H9 (cell line): Measurements from ENCODE around the gene UGT3A1. TPM values are rescaled to one million over a fixed set of nuclear protein-coding genes. Genes with fewer than 3 reads are reported as not detected.

Experiments
- DNase-seq: peaks from one replicate; pipeline ENCODE4 v3.0.0-alpha.2; 2017
- H2AFZ ChIP-seq: one replicate; pipeline ENCODE4 v1.6.1; 2013; ENCODE audit warnings: mild to moderate bottlenecking, low read length, control low read depth, moderate library complexity
- H2AK5ac ChIP-seq: 2 replicates; pipeline ENCODE4 v1.6.1; 2013; ENCODE audit warnings: low read length, control low read depth, mixed read lengths; ENCODE audit not compliant: insufficient read length
- H2BK120ac ChIP-seq: one replicate; pipeline ENCODE4 v1.6.1; 2013; ENCODE audit warnings: low read depth, mild to moderate bottlenecking, low read length, control low read depth, inconsistent platforms; ENCODE audit not compliant: poor library complexity, severe bottlenecking
- H2BK12ac ChIP-seq: 2 replicates; pipeline ENCODE4 v1.6.1; 2013; ENCODE audit warnings: low read length, control low read depth, mixed read lengths, low read depth; ENCODE audit not compliant: insufficient read length
- H2BK15ac ChIP-seq: 2 replicates; pipeline ENCODE4 v1.6.1; 2013; ENCODE audit warnings: low read depth, low read length, control low read depth
- H2BK20ac ChIP-seq: one replicate; pipeline ENCODE4 v1.6.1; 2013; ENCODE audit warnings: low read depth, mild to moderate bottlenecking, low read length, control low read depth, inconsistent platforms; ENCODE audit not compliant: poor library complexity, severe bottlenecking
- H2BK5ac ChIP-seq: 2 replicates; pipeline ENCODE4 v1.6.1; 2013; ENCODE audit warnings: low read length, control low read depth, mixed read lengths; ENCODE audit not compliant: insufficient read length
- H3K14ac ChIP-seq: 2 replicates; pipeline ENCODE4 v1.6.1; 2013; ENCODE audit warnings: low read length, control low read depth; ENCODE audit not compliant: insufficient read depth
- H3K18ac ChIP-seq: 2 replicates; pipeline ENCODE4 v1.6.1; 2013; ENCODE audit warnings: low read depth, mild to moderate bottlenecking, mixed read lengths, low read length, control low read depth; ENCODE audit not compliant: insufficient read length
- H3K23ac ChIP-seq: 2 replicates; pipeline ENCODE4 v1.6.1; 2013; ENCODE audit warnings: low read length, control low read depth, mixed read lengths, low read depth; ENCODE audit not compliant: insufficient read length
- H3K23me2 ChIP-seq: 2 replicates; pipeline ENCODE4 v1.6.1; 2013; ENCODE audit warnings: low read depth, mild to moderate bottlenecking, mixed read lengths, low read length, control low read depth; ENCODE audit not compliant: insufficient read length, poor library complexity, severe bottlenecking
- H3K27ac ChIP-seq: 2 replicates; pipeline ENCODE4 v1.5.1; 2013; ENCODE audit warnings: low read length, control low read depth, mixed read lengths, low read depth; ENCODE audit not compliant: insufficient read length
- H3K27me3 ChIP-seq: 2 replicates; pipeline ENCODE4 v1.6.1; 2013; ENCODE audit warnings: low read length, control low read depth, inconsistent platforms; ENCODE audit not compliant: insufficient read depth
- H3K4ac ChIP-seq: 2 replicates; pipeline ENCODE4 v1.6.1; 2013; ENCODE audit warnings: low read depth, mild to moderate bottlenecking, control low read depth, inconsistent platforms, low read length, moderate library complexity
- H3K4me1 ChIP-seq: 2 replicates; pipeline ENCODE4 v1.6.1; 2013; ENCODE audit warnings: low read length, control low read depth, inconsistent platforms; ENCODE audit not compliant: insufficient read depth
- H3K4me2 ChIP-seq: 2 replicates; pipeline ENCODE4 v1.6.1; 2013; ENCODE audit warnings: low read length, control low read depth, mixed read lengths; ENCODE audit not compliant: insufficient read length, insufficient read depth
- H3K56ac ChIP-seq: 2 replicates; pipeline ENCODE4 v1.6.1; 2013; ENCODE audit warnings: low read depth, mild to moderate bottlenecking, mixed read lengths, low read length, control low read depth; ENCODE audit not compliant: insufficient read length
- H3K79me1 ChIP-seq: 2 replicates; pipeline ENCODE4 v1.6.1; 2013; ENCODE audit warnings: low read depth, mild to moderate bottlenecking, moderate library complexity, low read length, control low read depth, inconsistent platforms; ENCODE audit not compliant: insufficient read depth, poor library complexity, severe bottlenecking
- H3K79me2 ChIP-seq: 2 replicates; pipeline ENCODE4 v1.6.1; 2013; ENCODE audit warnings: low read length, control low read depth, inconsistent platforms; ENCODE audit not compliant: insufficient read depth
- H3K9ac ChIP-seq: 2 replicates; pipeline ENCODE4 v1.6.1; 2013; ENCODE audit warnings: low read length, control low read depth, mixed read lengths; ENCODE audit not compliant: insufficient read length; ENCODE audit errors: extremely low read depth
- H3K9me3 ChIP-seq: one replicate; pipeline ENCODE4 v1.6.1; 2013; ENCODE audit warnings: low read depth, low read length, inconsistent platforms; ENCODE audit not compliant: control insufficient read depth
- H3T11ph ChIP-seq: one replicate; pipeline ENCODE4 v1.6.1; 2013; ENCODE audit warnings: mild to moderate bottlenecking, low read length, control low read depth, inconsistent platforms
- H4K20me1 ChIP-seq: one replicate; pipeline ENCODE4 v1.6.1; 2013; ENCODE audit not compliant: control insufficient read depth, insufficient read length, insufficient read depth
- H4K5ac ChIP-seq: 2 replicates; pipeline ENCODE4 v1.6.1; 2013; ENCODE audit warnings: low read depth, mild to moderate bottlenecking, mixed read lengths, low read length, control low read depth; ENCODE audit not compliant: insufficient read length
- H4K8ac ChIP-seq: replicated peaks from 2 replicates; pipeline ENCODE4 v1.6.1; 2013; ENCODE audit warnings: low read length, control low read depth, mixed read lengths, low read depth; ENCODE audit not compliant: insufficient read length
- H4K91ac ChIP-seq: 2 replicates; pipeline ENCODE4 v1.6.1; 2013; ENCODE audit warnings: low read depth, mild to moderate bottlenecking, moderate library complexity, mixed read lengths, low read length, control low read depth; ENCODE audit not compliant: insufficient read length
- H3K27ac Mint-ChIP-seq, 3 experiments: 2 replicates in 2 of 3; 3 replicates in 1 of 3; pipeline ENCODE4 v1.8.0; 2020 to 2021; ENCODE audit warnings: mixed read lengths in 3 of 3, mild to moderate bottlenecking in 1 of 3, moderate library complexity in 1 of 3
- H3K27me3 Mint-ChIP-seq: 2 replicates; pipeline ENCODE4 v1.8.0; 2021; ENCODE audit warnings: low read depth, mild to moderate bottlenecking, moderate library complexity, mixed read lengths
- H3K36me3 Mint-ChIP-seq, 3 experiments: 2 replicates in 2 of 3; 3 replicates in 1 of 3; pipeline ENCODE4 v1.8.0; 2020 to 2021; ENCODE audit warnings: low read depth in 3 of 3, mixed read lengths in 3 of 3; ENCODE audit not compliant: insufficient read depth in 1 of 3
- H3K4me1 Mint-ChIP-seq, 2 experiments: 2 replicates each; pipeline ENCODE4 v1.8.0; 2020; ENCODE audit warnings: mixed read lengths in 2 of 2
- H3K4me3 Mint-ChIP-seq, 2 experiments: 2 replicates in 1 of 2; 3 replicates in 1 of 2; pipeline ENCODE4 v1.8.0; 2020 to 2021; ENCODE audit warnings: mild to moderate bottlenecking in 2 of 2, mixed read lengths in 2 of 2, moderate library complexity in 1 of 2
- H3K9me3 Mint-ChIP-seq, 2 experiments: 2 replicates in 1 of 2; 3 replicates in 1 of 2; pipeline ENCODE4 v1.8.0; 2020; ENCODE audit warnings: mild to moderate bottlenecking in 2 of 2, mixed read lengths in 2 of 2, moderate library complexity in 1 of 2
- CTCF ChIP-seq: fragments of 200-600 bp; sonication (generic); conservative IDR thresholded peaks from 3 replicates; pipeline ENCODE4 v1.8.0; 2021; ENCODE audit warnings: antibody characterized with exemption, mild to moderate bottlenecking
- WGBS: extraction: QIAGEN DNeasy Blood & Tissue Kit; methylation state at CpG from one replicate; pipeline ENCODE4 v1.1.7; 2013; ENCODE audit warnings: missing lambda C conversion rate, low lambda C conversion rate, mixed read lengths; ENCODE audit not compliant: insufficient read length; ENCODE audit errors: extremely low coverage; 5-methylcytosine and 5-hydroxymethylcytosine counted together
- long read RNA-seq: library from polyadenylated mRNA; unstranded; transcript quantifications from one replicate; pipeline ENCODE4 v2.0.0, GENCODE V29; 2020
- total RNA-seq: library from RNA; stranded (reverse); gene quantifications from 2 replicates; pipeline ENCODE4 v1.2.1, GENCODE V29; 2021

UGT3A1 gene
- 1.8 and 2.0 TPM in 2 replicates for total RNA-seq
- long read RNA-seq, full-length matches to known transcripts = 4 of 8 reads
- long read RNA-seq, partial matches to known transcripts = 1 of 8 reads
- long read RNA-seq, other reads (novel, unspliced or antisense) = 3 of 8 reads

GRCh38 chr5:35990941-35991611 is at the start of gene UGT3A1:
UGT3A1 (minus strand) TSS chr5:35991390; CDS start chr5:35991240, 150 bp downstream.
- Histone ChIP-seq H3T11ph (no peak within 1 kb of the TSS), H4K8ac (no peak within 1 kb of the TSS), H4K91ac (no peak within 1 kb of the TSS), H2BK12ac (no peak within 1 kb of the TSS), H3K79me1 (no peaks in the 10 kb centered on the region), H3K79me2 (no peaks in the 10 kb centered on the region), H2BK5ac (no peak within 1 kb of the TSS), H3K27me3 (peaks cover 3% of the 10 kb centered on the region; the same call in 1 of the 2 replicates), H3K4me2 (peak within 1 kb of the TSS; percentile 37), H3K14ac (no peak within 1 kb of the TSS), H2BK15ac (no peak within 1 kb of the TSS), H2AFZ (no peak within 1 kb of the TSS), H4K20me1 (no peaks in the 10 kb centered on the region), H3K18ac (no peak within 1 kb of the TSS), H3K27ac (no peak within 1 kb of the TSS), H2BK120ac (no peak within 1 kb of the TSS), H3K23me2 (peaks cover 4% of the 10 kb centered on the region), H3K9ac (no peak within 1 kb of the TSS), H3K23ac (no peak within 1 kb of the TSS), H2AK5ac (no peak within 1 kb of the TSS), H3K56ac (no peak within 1 kb of the TSS), H3K9me3 (no peaks in the 10 kb centered on the region), H3K4ac (no peak within 1 kb of the TSS), H2BK20ac (no peak within 1 kb of the TSS), H3K4me1 (no peaks in the 10 kb centered on the region), H4K5ac (no peak within 1 kb of the TSS)
- TF ChIP-seq CTCF = no peak
- Mint-ChIP-seq H3K4me1 (peaks cover 14 to 20% of the 10 kb centered on the region in 2 experiments), H3K27me3 (peaks cover 45% of the 10 kb centered on the region), H3K27ac (peak within 1 kb of the TSS in 2 of 3 experiments; percentile 61 to 75; a peak in 3 of 7 replicates), H3K36me3 (no peaks in the 10 kb centered on the region), H3K4me3 (peak within 1 kb of the TSS; percentile 72 to 86), H3K9me3 (no peaks in the 10 kb centered on the region)
- WGBS = no CpG with 5 or more reads among the region's 25 CpGs
- peak; percentile 92 for DNase-seq
